ENCODE measurements around the gene MRM2.

The MRM2 gene

DNA sequence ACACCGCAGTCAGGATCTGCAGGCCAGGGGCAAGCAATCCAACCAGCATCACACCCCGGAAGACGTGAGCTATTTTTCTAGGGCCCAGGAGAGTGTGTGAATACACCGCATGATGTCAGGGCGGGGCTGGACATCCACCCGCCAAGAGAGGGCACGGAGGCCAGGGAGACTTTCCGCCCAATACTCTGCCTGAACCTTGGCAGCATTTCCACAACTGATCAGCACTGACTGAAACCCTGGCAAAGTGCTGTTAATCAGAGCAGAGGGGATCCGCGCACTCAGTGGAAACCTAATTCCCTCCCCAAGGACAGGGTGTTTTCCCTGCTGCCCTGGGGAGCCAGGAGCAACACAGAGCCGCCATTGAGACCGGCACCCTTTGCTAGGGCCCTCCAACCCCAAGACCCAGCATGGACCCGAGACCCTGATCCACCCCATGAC, 17.5 kb downstream of the MRM2 start:
- no peak for DNase-seq (ENCODE audit: low read depth in 2 of 2, low spot score in 1 of 2)

- no peak for DNase-seq (ENCODE audit: low read depth in 2 of 2, low spot score in 1 of 2)
Measured at GRCh38 chr7:2223321-2223720, 18.7 kb downstream of the MRM2 start.

DNA sequence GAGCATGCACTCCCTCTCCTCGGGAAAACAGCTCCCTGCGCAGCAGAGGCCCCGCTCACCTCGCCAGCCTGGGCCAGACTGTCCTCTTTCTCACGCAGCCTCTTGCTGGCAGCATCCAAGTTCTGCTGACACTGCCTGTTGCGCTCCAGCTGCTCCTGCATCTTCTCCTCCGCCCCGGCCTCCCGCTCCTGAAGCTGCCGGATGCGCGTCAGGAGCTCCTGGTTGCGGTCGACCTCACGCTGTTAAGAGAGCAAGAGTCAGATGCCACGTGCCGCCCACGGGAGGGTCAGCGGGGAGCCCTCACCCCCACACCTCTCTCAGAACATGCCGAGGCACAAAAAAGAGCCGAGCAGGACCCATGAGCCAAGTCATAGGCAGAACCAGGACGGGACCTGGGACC, 19.5 kb downstream of the MRM2 start:
- DNase-seq (ENCODE audit: low read depth in 2 of 2, low spot score in 1 of 2) = no peak

GRCh38 chr7:2220954-2221353, 21.1 kb downstream of the MRM2 start:
- no peak for DNase-seq (ENCODE audit: low read depth in 2 of 2, low spot score in 1 of 2)

GRCh38 chr7:2220506-2220905, 21.5 kb downstream of the MRM2 start:
- no peak for DNase-seq (ENCODE audit: low read depth in 2 of 2, low spot score in 1 of 2)

DNA sequence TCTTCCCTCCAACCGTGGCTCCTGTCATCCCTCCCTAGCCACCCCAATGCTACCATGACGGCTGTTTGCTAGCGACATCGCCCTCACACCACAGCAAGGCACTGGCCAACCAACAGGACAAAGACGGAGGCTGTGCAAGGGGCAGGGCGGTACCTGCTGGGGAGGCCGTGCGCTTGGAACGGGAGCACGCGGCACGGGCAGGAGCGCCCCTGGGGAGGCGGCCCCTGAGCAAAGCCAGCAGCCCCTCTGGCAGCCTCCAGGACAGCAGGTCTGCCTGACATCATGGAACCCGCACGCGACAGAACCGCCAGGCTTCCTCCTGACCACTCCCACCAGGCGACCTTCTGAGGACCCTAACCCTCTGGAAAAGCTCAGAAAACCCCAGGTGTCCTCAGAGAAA, 22.0 kb downstream of the MRM2 start:
- DNase-seq (ENCODE audit: low read depth in 2 of 2, low spot score in 1 of 2) = no peak

DNA sequence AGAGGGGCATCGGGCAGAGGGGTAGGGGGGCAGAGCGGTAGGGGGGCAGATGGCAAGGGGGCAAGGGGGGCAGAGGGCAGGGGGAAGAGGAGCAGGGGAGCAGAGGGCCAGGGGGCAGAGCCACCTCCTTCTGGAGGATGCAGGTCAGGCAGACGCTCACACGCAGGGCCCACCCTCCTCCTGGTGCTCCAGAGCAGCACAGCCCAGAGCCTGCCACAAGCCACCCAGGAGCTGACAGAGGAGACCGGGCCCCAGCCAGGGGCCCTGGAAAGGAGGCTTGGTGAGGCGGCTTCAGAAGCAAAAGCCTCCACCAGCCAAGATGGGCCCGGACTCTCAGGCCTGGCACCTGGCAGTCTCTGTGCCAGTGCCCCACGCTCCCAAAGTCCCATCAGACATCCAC, 22.4 kb downstream of the MRM2 start:
- DNase-seq (ENCODE audit: low read depth in 2 of 2, low spot score in 1 of 2) = no peak

DNA sequence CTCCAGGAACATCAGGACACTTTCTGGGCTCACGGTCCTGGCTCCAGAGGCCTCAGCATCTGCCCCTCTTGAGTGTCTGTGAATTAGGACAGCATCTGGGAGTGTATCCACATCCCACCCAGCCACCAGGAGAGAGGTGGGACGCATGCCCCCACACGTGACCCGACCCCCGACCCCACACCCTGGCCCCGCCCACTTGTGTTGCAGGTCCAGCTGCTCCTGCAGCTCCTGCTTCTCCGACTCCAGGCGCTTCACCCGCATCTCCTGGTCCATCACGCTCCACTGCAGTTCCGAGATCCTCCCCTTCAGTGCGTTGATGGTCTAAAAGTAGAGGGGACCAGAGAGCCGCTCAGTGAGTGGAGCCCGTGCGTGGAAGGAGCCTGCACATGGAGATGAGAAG, 22.9 kb downstream of the MRM2 start:
- DNase-seq (ENCODE audit: low read depth in 2 of 2, low spot score in 1 of 2) = no peak

- DNase-seq (ENCODE audit: low read depth in 2 of 2, low spot score in 1 of 2) = no peak
Measured at GRCh38 chr7:2218444-2218785, 23.6 kb downstream of the MRM2 start.

GRCh38 chr7:2217716-2218443, 24.1 kb downstream of the MRM2 start:
- no peak for DNase-seq (ENCODE audit: low read depth in 2 of 2, low spot score in 1 of 2)

- DNase-seq (ENCODE audit: low read depth in 2 of 2, low spot score in 1 of 2) = no peak
Measured at GRCh38 chr7:2217206-2217605, 24.8 kb downstream of the MRM2 start.

GRCh38 chr7:2215851-2216250, 26.2 kb downstream of the MRM2 start:
- no peak for DNase-seq (ENCODE audit: low read depth in 2 of 2, low spot score in 1 of 2)

- no peak for DNase-seq (ENCODE audit: low read depth in 2 of 2, low spot score in 1 of 2)
Measured at GRCh38 chr7:2214636-2215035, 27.4 kb downstream of the MRM2 start.

DNA sequence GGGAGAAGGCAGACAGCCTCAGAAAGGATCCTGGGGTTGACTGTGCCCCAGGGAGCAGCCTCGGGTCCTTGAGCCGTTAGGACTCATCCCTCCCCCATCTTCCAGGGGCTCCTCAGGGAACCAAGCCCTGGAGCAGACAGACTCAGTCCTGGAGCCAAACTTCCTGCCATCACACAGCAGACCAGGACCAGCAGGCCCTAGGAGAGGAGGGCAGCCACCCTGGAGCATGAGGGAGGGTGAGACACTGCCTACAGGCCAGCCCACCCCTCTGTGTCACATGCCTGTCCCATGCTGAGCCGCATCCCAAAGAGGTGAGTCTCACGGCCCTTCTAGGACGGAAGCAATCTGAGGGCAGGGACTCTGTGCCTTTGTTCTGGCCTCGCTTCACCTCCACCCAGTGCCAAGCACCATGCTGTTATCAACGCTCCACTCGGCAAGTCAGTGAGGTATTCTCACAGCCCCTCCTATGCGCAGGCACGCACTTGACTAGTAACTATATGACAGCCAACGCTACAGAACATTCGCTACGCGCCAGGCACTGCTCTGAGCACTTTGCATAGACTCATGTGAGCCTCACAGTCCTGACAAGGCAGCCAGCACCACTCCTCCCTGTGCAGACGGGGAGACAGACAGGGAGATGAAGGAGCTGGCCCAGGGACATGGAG, 28.3 kb downstream of the MRM2 start:
- no peak for DNase-seq (ENCODE audit: low read depth in 2 of 2, low spot score in 1 of 2)

DNA sequence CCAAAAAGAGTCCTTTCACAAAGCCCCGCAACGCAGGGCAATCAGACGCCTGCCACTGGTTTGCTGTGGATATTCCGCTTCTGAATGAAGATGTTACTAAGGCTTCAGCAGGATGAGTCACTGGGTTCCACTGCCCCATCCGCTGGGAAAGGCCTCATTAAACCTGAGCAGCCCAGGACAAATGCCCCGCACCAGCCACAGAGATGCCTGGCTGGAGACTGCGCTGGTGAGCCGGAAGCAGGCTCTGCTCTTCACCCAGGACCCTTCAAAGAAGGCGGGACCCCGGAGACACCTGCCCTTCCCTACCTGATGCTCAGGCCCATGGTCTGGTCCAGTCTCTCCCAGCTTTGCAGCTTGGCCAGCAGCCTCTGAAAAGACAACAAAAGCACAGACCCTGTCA, 29.1 kb downstream of the MRM2 start:
- DNase-seq (ENCODE audit: low read depth in 2 of 2, low spot score in 1 of 2) = no peak

GRCh38 chr7:2211926-2212325, 30.1 kb downstream of the MRM2 start:
- DNase-seq (ENCODE audit: low read depth in 2 of 2, low spot score in 1 of 2) = no peak

DNA sequence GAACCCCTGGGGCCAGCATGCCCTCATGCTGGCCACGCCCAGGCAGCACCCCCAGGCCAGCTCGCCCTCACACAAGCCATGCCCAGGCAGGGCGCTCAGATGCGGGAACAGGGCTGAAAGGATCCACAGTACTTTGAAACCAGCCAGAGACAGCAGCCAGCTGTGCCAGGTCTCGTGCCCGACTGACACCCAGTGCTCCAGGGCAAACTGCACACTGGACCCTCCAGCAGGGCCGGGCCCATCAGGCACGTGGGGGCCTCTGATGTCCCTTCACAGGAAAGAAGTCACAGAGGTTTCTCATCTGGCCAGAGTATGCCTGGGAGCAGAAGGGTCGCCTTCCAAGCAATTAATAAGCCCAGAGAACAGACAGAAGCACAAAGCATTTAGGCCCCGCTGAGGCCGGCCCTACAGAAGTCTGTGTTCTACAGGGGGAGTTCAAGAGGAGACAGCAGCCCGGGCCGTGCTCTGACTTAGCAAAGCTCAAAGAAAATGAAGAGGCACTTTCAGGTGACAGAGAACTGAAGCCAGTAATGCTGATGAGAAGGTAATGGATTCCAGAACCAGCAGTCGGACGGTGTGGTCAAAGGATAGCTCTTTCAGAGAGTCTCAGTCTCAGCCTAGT, 30.6 kb downstream of the MRM2 start:
- no peak for DNase-seq (ENCODE audit: low read depth in 2 of 2, low spot score in 1 of 2)

DNA sequence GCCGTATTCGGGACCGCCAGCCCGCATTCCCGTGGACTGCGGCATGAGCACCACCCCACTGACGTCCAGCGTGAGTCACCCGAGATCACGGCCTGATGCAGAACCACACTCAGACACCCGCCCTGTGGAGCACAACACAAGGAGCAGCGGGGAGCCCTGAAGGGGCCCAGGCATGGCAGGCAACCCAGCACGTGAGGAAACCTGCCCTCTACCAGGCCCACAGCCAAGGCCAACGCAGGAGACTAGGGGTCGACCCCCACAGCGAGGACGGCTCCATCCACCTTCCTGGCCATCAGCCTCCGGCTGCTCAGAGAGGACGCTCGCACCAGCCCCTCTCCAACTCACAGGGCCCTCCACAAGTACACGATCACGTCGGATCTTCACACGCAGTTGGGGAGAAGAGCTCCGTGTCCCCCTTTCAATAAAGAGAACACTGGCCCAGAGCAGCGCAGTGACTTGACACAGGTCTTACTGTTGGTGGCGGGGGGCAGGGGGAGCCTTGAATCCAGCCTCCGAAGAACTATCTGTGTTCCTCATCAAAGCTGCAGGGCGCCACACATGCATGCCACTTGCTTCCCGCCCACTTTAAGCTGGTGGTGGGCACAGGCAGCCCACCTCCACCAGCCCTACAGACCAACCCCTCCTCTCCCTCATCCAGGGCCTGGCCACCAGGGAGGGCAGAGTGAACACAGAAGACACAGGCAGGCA, 31.3 kb downstream of the MRM2 start:
- no peak for DNase-seq (ENCODE audit: low read depth in 2 of 2, low spot score in 1 of 2)

- no peak for DNase-seq (ENCODE audit: low read depth in 2 of 2, low spot score in 1 of 2)
Measured at GRCh38 chr7:2209961-2210323, 32.1 kb downstream of the MRM2 start.

DNA sequence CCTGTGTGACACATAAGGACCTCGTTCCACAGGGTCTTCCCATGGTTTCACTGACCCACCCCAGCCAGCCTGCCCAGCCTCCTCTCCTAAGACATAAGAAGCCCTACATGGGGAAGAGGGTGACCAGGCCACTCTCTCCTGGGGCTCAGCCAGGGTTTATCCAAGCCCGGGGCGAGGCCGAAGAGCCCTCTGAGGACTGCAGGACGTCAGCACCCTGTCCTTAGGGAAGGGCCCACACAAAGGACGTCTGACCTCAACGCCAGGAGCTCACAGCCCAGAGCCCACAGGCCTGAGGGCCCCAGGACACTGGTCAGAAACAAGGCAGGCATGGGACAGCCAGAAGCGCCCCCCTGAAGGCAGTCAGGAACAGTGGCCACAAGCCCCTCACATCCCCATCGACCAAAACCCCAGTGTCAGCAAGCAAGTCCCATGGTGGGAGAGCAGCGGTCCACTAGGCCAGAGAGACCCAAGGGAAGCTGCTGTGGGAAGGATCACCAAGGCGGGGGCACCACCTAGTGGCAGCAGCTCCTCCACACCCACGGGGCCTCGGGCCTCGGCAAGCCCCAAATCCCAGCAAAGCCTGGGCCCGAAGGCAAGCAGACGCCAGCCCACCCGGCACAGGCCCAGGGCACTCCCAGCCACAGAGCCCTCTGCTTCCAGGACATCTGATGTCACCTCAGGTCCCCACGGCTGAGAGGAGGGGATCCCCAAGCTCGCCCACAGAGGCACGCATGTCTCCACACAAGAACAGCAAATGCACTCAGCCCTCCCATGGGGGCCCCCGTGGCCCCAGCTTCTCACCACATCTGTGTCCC, 32.7 kb downstream of the MRM2 start:
- DNase-seq (ENCODE audit: low read depth in 2 of 2, low spot score in 1 of 2) = peak in 1 of 2 donors; percentile 6

DNA sequence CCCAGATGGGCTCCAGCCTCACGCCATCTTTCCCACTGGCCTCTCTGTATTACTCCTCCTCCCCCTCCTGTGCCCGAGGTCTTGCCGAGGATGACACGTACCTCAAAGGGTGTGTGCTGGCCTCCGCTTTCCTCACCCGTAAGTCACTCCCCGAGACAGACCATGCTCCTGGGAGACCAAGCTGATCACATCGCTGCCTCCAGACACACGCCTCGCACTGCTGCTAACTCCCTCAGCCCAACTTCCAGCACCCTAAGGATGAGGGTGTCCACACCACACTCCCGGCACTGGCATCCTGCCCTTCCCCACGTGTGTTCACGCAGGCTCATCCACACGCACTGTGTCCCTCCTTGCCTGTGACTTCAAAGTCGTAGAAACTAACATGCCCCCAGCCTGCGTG, 33.3 kb downstream of the MRM2 start:
- no peak for DNase-seq (ENCODE audit: low read depth in 2 of 2, low spot score in 1 of 2)
